ENCODE measurements around the gene AAGAB.

DNA sequence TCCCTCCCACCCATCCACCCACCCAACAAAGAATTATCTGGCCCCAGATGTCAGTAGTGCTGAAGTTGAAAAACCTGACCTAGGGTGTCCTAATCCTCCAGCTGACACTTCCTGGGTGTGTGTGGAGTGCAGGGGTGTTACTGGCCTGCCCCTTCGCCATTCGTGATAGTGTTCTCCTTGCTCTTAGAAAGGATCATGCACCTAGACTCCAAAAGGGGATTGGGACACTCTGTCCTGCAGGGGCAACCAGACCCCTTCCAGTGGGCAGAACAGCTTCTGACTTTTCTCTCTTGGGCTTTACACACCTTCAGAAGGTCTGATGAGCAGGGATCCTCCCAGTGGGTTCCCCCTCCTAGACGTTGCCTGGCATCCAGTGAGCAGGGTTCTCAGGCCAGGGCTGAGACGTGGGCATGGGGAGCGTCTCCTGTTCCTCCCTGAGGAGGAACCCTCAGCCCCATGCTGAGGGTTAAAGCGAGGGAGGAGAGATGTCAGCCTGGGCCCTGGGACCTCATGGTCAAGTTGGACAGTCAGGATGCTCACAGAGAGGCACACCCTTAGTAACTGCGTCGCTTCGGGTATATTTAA is 75.0 kb downstream of the AAGAB start:
- TF ChIP-seq, protein P1, sequence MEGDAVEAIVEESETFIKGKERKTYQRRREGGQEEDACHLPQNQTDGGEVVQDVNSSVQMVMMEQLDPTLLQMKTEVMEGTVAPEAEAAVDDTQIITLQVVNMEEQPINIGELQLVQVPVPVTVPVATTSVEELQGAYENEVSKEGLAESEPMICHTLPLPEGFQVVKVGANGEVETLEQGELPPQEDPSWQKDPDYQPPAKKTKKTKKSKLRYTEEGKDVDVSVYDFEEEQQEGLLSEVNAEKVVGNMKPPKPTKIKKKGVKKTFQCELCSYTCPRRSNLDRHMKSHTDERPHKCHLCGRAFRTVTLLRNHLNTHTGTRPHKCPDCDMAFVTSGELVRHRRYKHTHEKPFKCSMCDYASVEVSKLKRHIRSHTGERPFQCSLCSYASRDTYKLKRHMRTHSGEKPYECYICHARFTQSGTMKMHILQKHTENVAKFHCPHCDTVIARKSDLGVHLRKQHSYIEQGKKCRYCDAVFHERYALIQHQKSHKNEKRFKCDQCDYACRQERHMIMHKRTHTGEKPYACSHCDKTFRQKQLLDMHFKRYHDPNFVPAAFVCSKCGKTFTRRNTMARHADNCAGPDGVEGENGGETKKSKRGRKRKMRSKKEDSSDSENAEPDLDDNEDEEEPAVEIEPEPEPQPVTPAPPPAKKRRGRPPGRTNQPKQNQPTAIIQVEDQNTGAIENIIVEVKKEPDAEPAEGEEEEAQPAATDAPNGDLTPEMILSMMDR (IDR thresholded peaks at IDR 0.05; ENCODE audit: poor library complexity, severe bottlenecking), result no peak
- TF ChIP-seq SMC3 (conservative IDR thresholded peaks at IDR 0.05; ENCODE audit: poor library complexity) (no peak), MXI1 (conservative IDR thresholded peaks at IDR 0.05; ENCODE audit: poor library complexity, severe bottlenecking) (no peak), POLR2AphosphoS5 (IDR thresholded peaks at IDR 0.05) (no peak)

Data from neural cell (in vitro differentiated cells).